C4-2B (cell line): Measurements from ENCODE around the gene TTC39B.

ENCODE experiments used
- CTCF ChIP-seq: fragments of 450-650 bp; conservative IDR thresholded peaks from 2 replicates; pipeline ENCODE4 v1.5.1; 2017; ENCODE audit warnings: mild to moderate bottlenecking
- ZFX ChIP-seq: fragments of 450-650 bp; IDR thresholded peaks from 2 replicates; pipeline ENCODE4 v1.6.1; 2017

GRCh38 chr9:15317836-15318235 lies 10.8 kb upstream of the TTC39B start:
- no peak for TF ChIP-seq CTCF
- no peak for TF ChIP-seq ZFX
